Right atrium auricular region (tissue), 2 donors: Measurements from ENCODE around the gene NAV3. TPM values are rescaled to one million over a fixed set of nuclear protein-coding genes. Genes with fewer than 3 reads are reported as not detected.

Source experiments
- DNase-seq: peaks from one replicate; pipeline ENCODE4 v3.0.0-alpha.2; 2019; ENCODE audit warnings: low spot score
- H3K27ac ChIP-seq, 2 donors: fragments of 200-600 bp; sonication (generic); 1 replicate in 1 of 2; 2 replicates in 1 of 2; pipeline ENCODE4 v1.5.1; 2016 to 2019
- H3K27me3 ChIP-seq, 2 donors: fragments of 200-600 bp; sonication (generic); one replicate each; pipeline versions ENCODE4 v1.5.1 to v1.6.0; 2017 to 2019
- H3K36me3 ChIP-seq: fragments of 200-600 bp; sonication (generic); one replicate; pipeline ENCODE4 v1.5.1; 2016
- H3K4me1 ChIP-seq, 2 donors: fragments of 200-600 bp; sonication (generic); one replicate each; pipeline versions ENCODE4 v1.5.1 to v1.6.0; 2017 to 2019
- H3K4me3 ChIP-seq, 2 donors: fragments of 200-600 bp; sonication (generic); 1 replicate in 1 of 2; 2 replicates in 1 of 2; pipeline ENCODE4 v1.5.1; 2017 to 2019; ENCODE audit warnings: mild to moderate bottlenecking in 1 of 2, moderate library complexity in 1 of 2
- H3K9me3 ChIP-seq, 2 donors: fragments of 200-600 bp; sonication (generic); one replicate each; pipeline ENCODE4 v1.5.1; 2019
- total RNA-seq, 2 donors: library from RNA; depleted of rRNA; stranded (reverse); fragments of >200 nt; gene quantifications; one replicate each; pipeline ENCODE4 v1.1.0, GENCODE V29; 2016
- TF ChIP-seq, protein P1 (sequence below), 2 donors: fragments of 200-600 bp; sonication (generic); IDR thresholded peaks; one replicate each; pipeline ENCODE4 v1.5.1; 2019; ENCODE audit warnings: antibody characterized with exemption in 2 of 2

Gene NAV3
- total RNA-seq, 2 donors from 2014 or later: 4.4 to 5.1 TPM

DNA sequence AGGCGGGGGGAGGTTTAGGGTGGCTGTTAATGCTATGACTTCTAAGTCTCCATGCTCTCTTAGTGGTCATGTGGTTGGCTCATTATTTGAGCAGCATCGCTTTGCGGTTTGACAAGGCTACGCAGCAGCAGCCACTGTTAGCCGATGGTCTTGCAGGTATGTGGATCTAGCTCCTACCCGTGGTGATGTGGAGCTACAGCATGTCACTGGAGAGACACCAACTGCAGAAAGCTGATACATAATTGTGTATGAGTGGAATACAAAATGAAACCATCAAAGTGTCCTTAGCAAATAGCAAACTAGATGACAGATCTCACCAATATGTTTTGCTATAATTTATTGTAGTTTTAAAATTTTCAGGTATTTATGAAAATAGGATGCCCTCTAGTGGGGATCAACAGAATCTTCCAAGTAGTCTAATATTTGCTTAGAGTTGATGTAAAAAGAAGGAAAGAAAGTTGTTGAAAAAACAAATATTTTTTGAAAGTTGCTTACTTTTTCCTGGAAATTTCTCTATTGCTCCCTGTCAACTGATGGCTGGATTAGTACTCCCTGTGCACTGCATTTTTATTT, 94.9 kb downstream of the NAV3 start:
- TF ChIP-seq, protein P1, sequence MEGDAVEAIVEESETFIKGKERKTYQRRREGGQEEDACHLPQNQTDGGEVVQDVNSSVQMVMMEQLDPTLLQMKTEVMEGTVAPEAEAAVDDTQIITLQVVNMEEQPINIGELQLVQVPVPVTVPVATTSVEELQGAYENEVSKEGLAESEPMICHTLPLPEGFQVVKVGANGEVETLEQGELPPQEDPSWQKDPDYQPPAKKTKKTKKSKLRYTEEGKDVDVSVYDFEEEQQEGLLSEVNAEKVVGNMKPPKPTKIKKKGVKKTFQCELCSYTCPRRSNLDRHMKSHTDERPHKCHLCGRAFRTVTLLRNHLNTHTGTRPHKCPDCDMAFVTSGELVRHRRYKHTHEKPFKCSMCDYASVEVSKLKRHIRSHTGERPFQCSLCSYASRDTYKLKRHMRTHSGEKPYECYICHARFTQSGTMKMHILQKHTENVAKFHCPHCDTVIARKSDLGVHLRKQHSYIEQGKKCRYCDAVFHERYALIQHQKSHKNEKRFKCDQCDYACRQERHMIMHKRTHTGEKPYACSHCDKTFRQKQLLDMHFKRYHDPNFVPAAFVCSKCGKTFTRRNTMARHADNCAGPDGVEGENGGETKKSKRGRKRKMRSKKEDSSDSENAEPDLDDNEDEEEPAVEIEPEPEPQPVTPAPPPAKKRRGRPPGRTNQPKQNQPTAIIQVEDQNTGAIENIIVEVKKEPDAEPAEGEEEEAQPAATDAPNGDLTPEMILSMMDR (IDR thresholded peaks at IDR 0.05): peak; percentile 92 to 96
- DNase-seq: peak; percentile 77

DNA sequence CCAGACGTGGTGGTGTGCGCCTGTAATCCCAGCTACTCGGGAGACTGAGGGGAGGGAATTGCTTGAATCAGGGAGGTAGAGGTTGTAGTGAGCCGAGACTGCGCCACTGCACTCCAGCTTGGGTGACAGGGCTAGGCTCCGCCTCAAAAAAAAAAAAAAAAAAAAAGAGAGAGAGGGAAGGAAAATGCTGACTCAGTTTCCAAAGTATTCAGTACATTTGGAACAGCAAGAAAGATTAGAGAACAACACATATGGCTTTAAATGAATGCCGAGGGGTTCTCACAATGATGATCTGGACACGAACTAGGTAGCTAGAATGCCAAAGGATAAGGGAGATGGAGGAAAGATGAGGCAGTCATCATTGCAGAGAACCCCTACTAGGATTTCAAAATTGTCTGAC, 97.4 kb downstream of the NAV3 start:
- TF ChIP-seq, protein P1 (IDR thresholded peaks at IDR 0.05): no peak
- DNase-seq: no peak
- H3K9me3 ChIP-seq: no peaks in the 10 kb centered on the region
- H3K36me3 ChIP-seq: no peaks in the 10 kb centered on the region
- H3K27me3 ChIP-seq: no peaks in the 10 kb centered on the region
- H3K4me1 ChIP-seq: no peaks in the 10 kb centered on the region
- H3K4me3 ChIP-seq: no peak overlapping the region
- no peak overlapping the region for H3K27ac ChIP-seq

More for the DNA sequence above, 94.9 kb downstream of the NAV3 start:
- Histone ChIP-seq H3K4me1 (no peaks in the 10 kb centered on the region), H3K9me3 (no peaks in the 10 kb centered on the region), H3K36me3 (no peaks in the 10 kb centered on the region), H3K4me3 (no peak overlapping the region), H3K27ac (no peak overlapping the region), H3K27me3 (no peaks in the 10 kb centered on the region)

DNA sequence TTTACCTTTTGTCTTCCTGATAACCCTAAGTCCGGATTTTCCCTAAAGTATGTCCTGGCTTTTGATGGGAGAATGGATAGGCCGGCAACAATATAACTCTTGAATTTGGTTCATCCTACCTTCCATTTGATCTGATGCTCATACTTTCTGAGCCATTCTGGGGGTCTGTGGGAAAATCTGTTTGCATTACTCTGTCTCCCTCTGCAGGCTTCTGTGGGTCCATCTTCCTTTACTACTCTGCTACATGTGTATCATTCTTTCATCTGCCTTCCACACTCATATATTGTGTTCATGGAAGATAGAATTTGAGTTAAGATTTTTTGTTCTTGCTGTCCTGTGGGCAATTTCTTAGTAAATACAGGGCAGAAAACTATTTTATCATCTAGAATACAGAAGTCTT, 101.5 kb downstream of the NAV3 start:
- Histone ChIP-seq H3K9me3 (no peaks in the 10 kb centered on the region), H3K27me3 (no peaks in the 10 kb centered on the region), H3K4me1 (no peaks in the 10 kb centered on the region), H3K4me3 (no peak overlapping the region), H3K36me3 (no peaks in the 10 kb centered on the region), H3K27ac (no peak overlapping the region)
- TF ChIP-seq, protein P1 (IDR thresholded peaks at IDR 0.05): no peak
- DNase-seq: no peak

DNA sequence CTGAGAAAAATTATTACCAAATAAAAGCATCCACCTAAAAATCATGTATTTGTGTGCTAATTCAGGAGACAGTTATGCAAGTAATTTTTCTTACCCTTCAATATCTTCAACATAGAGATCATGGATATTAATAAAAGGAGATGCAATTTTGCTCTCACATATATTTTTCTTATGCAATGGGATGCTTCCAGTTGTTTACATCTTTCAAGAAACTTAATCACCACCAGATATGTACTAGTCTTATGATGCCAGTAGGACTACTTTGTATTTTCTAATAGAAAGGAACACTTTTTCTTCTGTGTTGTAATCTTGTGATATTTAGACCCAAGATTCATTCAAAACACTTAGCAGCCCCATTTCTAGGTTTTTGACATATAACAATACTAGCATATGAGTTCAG, 107.6 kb downstream of the NAV3 start:
- TF ChIP-seq, protein P1 (IDR thresholded peaks at IDR 0.05): no peak
- H3K4me3 ChIP-seq: no peak overlapping the region
- no peaks in the 10 kb centered on the region for H3K4me1 ChIP-seq
- no peaks in the 10 kb centered on the region for H3K9me3 ChIP-seq
- no peak overlapping the region for H3K27ac ChIP-seq
- no peaks in the 10 kb centered on the region for H3K36me3 ChIP-seq
- no peak for DNase-seq
- no peaks in the 10 kb centered on the region for H3K27me3 ChIP-seq

DNA sequence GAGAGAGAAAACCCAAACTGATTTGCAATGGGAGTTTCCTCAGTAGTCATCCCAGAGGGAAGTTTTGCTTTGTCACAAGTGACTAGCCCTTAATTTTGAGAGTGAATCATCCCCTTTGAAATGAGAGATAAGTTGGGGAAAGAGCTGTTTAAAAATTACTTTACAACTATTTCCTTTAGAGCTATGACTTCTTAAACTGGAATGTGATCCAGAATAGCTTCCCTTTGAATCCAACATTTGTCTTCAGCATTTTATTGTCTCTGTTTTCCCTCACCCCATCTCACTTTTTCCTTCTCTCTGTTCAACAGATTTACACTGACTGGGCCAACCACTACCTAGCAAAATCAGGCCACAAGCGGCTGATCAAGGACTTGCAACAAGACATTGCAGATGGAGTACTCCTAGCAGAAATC, 109.3 kb downstream of the NAV3 start:
- TF ChIP-seq, protein P1 (IDR thresholded peaks at IDR 0.05): no peak
- Histone ChIP-seq H3K9me3 (no peaks in the 10 kb centered on the region), H3K36me3 (no peaks in the 10 kb centered on the region), H3K27ac (peak overlapping the region; percentile 26 to 50), H3K4me3 (no peak overlapping the region), H3K4me1 (no peaks in the 10 kb centered on the region), H3K27me3 (no peaks in the 10 kb centered on the region)
- no peak for DNase-seq

DNA sequence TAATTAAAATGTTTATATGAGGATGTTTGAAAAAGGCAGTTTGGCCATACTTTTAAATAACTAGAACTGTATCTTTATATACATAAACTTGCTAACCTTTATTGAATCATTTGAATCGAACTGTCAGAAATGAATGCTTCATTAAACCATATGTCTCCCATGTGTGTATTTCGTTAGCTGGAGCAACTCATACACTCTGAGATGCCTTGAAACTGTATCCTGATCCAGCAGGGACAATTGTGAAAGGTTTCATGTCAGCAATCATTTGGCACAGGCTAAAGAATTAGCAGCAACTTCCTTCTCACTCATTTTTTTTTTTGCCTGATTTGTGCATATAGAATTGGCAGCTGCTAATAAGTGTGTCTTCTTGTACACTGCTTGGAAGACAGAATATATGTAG, 109.9 kb downstream of the NAV3 start:
- Histone ChIP-seq H3K4me1 (no peaks in the 10 kb centered on the region), H3K36me3 (no peaks in the 10 kb centered on the region), H3K4me3 (no peak overlapping the region), H3K27me3 (no peaks in the 10 kb centered on the region), H3K27ac (peak overlapping the region; percentile 26 to 50), H3K9me3 (no peaks in the 10 kb centered on the region)
- no peak for DNase-seq
- TF ChIP-seq, protein P1 (IDR thresholded peaks at IDR 0.05): no peak
